ENCODE measurements around the gene KIF3C. TPM values are rescaled to one million over a fixed set of nuclear protein-coding genes. Genes with fewer than 3 reads are reported as not detected.
"Not testable (repeated sequence)": the region's sequence is repeated elsewhere in the genome, so short reads cannot be mapped to it uniquely, and the experiment has no call there.

Gene KIF3C
- polyA plus RNA-seq, 2 of the 4 experiments (the other 2 are of a cell fraction), result 17.1 to 77.4 TPM

- 20% methylated on average over 10 of the region's 10 CpGs for WGBS (ENCODE audit: missing lambda C conversion rate)
- H3K4me1 ChIP-seq, result peaks cover 15% of the 10 kb centered on the region; the same call in 2 of the 3 replicates
- TF ChIP-seq EP300 (IDR thresholded peaks at IDR 0.05), result no peak
- TF ChIP-seq CBX8 (IDR thresholded peaks at IDR 0.05), result no peak
- peak overlapping the region; percentile 36 for H3K4me2 ChIP-seq
- H3K27ac ChIP-seq, result 0 out of 6 replicates have a peak overlapping the region, but pooled peaks of 1 of the 2 experiments have one; percentile 13
- no peaks in the 10 kb centered on the region for H3K9me3 ChIP-seq
- no peak overlapping the region for H3K4me3 ChIP-seq
- ATAC-seq (peak; percentile 79 to 83), FAIRE-seq (no peak), DNase-seq (ENCODE audit: low read depth in 1 of 2, low spot score in 1 of 2) (no peak)
- POLR2A ChIA-PET, result interaction anchor here (0.6 kb wide), 1 partner anchor 35 kb away, joined by 3 read pairs; the partner anchor contains the start of gene ASXL2
- CTCF ChIA-PET, result interaction anchor here (1.1 to 1.4 kb wide), 2 partner anchors 12 to 37 kb away, joined by 3 to 4 read pairs; no protein-coding TSS in a partner anchor
These were observed 69.2 kb downstream of the KIF3C start for GRCh38 chr2:25912851-25913695.

GRCh38 chr2:25909574-25909973 is 72.7 kb downstream of the KIF3C start:
- H3K4me3 ChIP-seq; H3K27ac ChIP-seq; H3K4me2 ChIP-seq; FAIRE-seq; H3K9me3 ChIP-seq; POLR2A ChIA-PET; ATAC-seq; DNase-seq (ENCODE audit: low read depth in 1 of 2, low spot score in 1 of 2): not testable (repeated sequence)
- CTCF ChIA-PET, result interaction anchor here (0.6 to 1.4 kb wide), 2 partner anchors 11 to 57 kb away, joined by 3 to 7 read pairs; no protein-coding TSS in a partner anchor
- WGBS (ENCODE audit: missing lambda C conversion rate), result 59% methylated on average over 4 of the region's 5 CpGs
- TF ChIP-seq ZC3H11A (IDR thresholded peaks at IDR 0.05), result peak; percentile 36
- H3K4me1 ChIP-seq, result peaks cover 15% of the 10 kb centered on the region; the same call in 2 of the 3 replicates

- Histone ChIP-seq H3K9me3 (0 out of 3 replicates have a peak, but pooled peaks cover 5% of the 10 kb centered on the region), H3K4me3 (no peak overlapping the region), H3K27ac (no peak overlapping the region), H3K4me1 (no peaks in the 10 kb centered on the region), H3K4me2 (no peak overlapping the region)
- DNase-seq (ENCODE audit: low read depth in 1 of 2, low spot score in 1 of 2) (no peak), FAIRE-seq (no peak), ATAC-seq (no peak)
- TF ChIP-seq PHF8 (IDR thresholded peaks at IDR 0.05; ENCODE audit: borderline replicate concordance, low read depth), result no peak
- TF ChIP-seq ZNF302 (CRISPR knock-in tag; IDR thresholded peaks at IDR 0.05), result no peak
- TF ChIP-seq TFCP2L1 (CRISPR knock-in tag; IDR thresholded peaks at IDR 0.05), result no peak
- TF ChIP-seq POLR2AphosphoS2 (conservative IDR thresholded peaks at IDR 0.05; ENCODE audit: low read length), result no peak
- TF ChIP-seq JUNB (IDR thresholded peaks at IDR 0.05), result no peak
- TF ChIP-seq CHD4 (IDR thresholded peaks at IDR 0.05; ENCODE audit: borderline replicate concordance), result no peak
- TF ChIP-seq ATOH8 (CRISPR knock-in tag; IDR thresholded peaks at IDR 0.05; ENCODE audit: low read depth), result no peak
- TF ChIP-seq FOXS1 (CRISPR knock-in tag; IDR thresholded peaks at IDR 0.05), result no peak
- no peak for TF ChIP-seq MYC (IDR thresholded peaks at IDR 0.05; ENCODE audit: borderline replicate concordance, low read length)
- TF ChIP-seq EHMT2 (IDR thresholded peaks at IDR 0.05; ENCODE audit: low read depth), result no peak
- TF ChIP-seq NR3C1 (IDR thresholded peaks at IDR 0.05), result no peak
- TF ChIP-seq MAFK (IDR thresholded peaks at IDR 0.05; ENCODE audit: partially characterized antibody), result no peak
- TF ChIP-seq REST (IDR thresholded peaks at IDR 0.05), result no peak
- no peak for TF ChIP-seq EHF (CRISPR knock-in tag; IDR thresholded peaks at IDR 0.05)
- no peak for TF ChIP-seq ZSCAN20 (CRISPR knock-in tag; IDR thresholded peaks at IDR 0.05)
- TF ChIP-seq MAX (IDR thresholded peaks at IDR 0.05), result no peak
- no peak for TF ChIP-seq RNF2 (IDR thresholded peaks at IDR 0.05; ENCODE audit: borderline replicate concordance, low read depth)
- no peak for TF ChIP-seq USF2 (IDR thresholded peaks at IDR 0.05)
- ChIA-PET CTCF (interaction anchor here (1.3 kb wide), 1 partner anchor 280 kb away, joined by 3 read pairs; no protein-coding TSS in a partner anchor), POLR2A (no interaction called here)
- WGBS (ENCODE audit: missing lambda C conversion rate), result 81% methylated on average over 2 of the region's 2 CpGs
These were observed 77.2 kb downstream of the KIF3C start for GRCh38 chr2:25905126-25905525.

All from A549 (cell line).